Activated CD4-positive, alpha-beta memory T cell treated with anti-CD3 and anti-CD28 coated beads for 36 hours (primary cell): ENCODE results near the gene GP1BB. TPM values are rescaled to one million over a fixed set of nuclear protein-coding genes. Genes with fewer than 3 reads are reported as not detected.

ENCODE experiments used
- CTCF ChIA-PET: fragments of 350-600 bp; sonication (Branson Sonifier 250); formaldehyde crosslinking; loops from one replicate; lab custom pipeline; 2021; ENCODE audit warnings: antibody characterized with exemption, inconsistent platforms; lab: Charles Lee
- POLR2A ChIA-PET: fragments of 350-600 bp; sonication (Branson Sonifier 250); formaldehyde crosslinking; loops from one replicate; lab custom pipeline; 2021; ENCODE audit warnings: antibody characterized with exemption; lab: Charles Lee
- DNase-seq: peaks from one replicate; pipeline ENCODE4 v3.0.0-alpha.2; 2020
- H3K27ac Mint-ChIP-seq: one replicate; pipeline ENCODE4 v1.8.0; 2021; ENCODE audit warnings: mixed read lengths
- H3K27me3 Mint-ChIP-seq: one replicate; pipeline ENCODE4 v1.8.0; 2021; ENCODE audit warnings: mixed read lengths
- H3K36me3 Mint-ChIP-seq: one replicate; pipeline ENCODE4 v1.8.0; 2021; ENCODE audit warnings: mixed read lengths
- H3K4me1 Mint-ChIP-seq: one replicate; pipeline ENCODE4 v1.8.0; 2021; ENCODE audit warnings: low read depth, mixed read lengths
- H3K4me3 Mint-ChIP-seq: one replicate; pipeline ENCODE4 v1.8.0; 2021; ENCODE audit warnings: mild to moderate bottlenecking, mixed read lengths
- H3K9me3 Mint-ChIP-seq: one replicate; pipeline ENCODE4 v1.8.0; 2021; ENCODE audit warnings: mixed read lengths
- intact Hi-C: fragments of 100-400 bp; cut with micrococcal nuclease; formaldehyde crosslinking; loops from one replicate; pipeline ENCODE4 v1.15.1; 2023
- total RNA-seq, 2 experiments: library from RNA; stranded (reverse); gene quantifications; one replicate each; pipeline ENCODE4 v1.2.3, GENCODE V29; 2021

Gene GP1BB
- total RNA-seq, 2 experiments from 2014 or later: not detected

- Mint-ChIP-seq H3K27ac (no peak overlapping the region), H3K36me3 (no peaks in the 10 kb centered on the region), H3K4me1 (peaks cover 4% of the 10 kb centered on the region), H3K4me3 (no peak overlapping the region), H3K9me3 (no peaks in the 10 kb centered on the region), H3K27me3 (peaks cover 4% of the 10 kb centered on the region)
- CTCF ChIA-PET: interaction anchor here (1.3 kb wide), 1 partner anchor 10 kb away, joined by 4 read pairs; no protein-coding TSS in a partner anchor
- no peak for DNase-seq
- intact Hi-C loops: loop anchor here (2.0 kb wide), 1 partner anchor 37 kb away; no protein-coding TSS in a partner anchor
- POLR2A ChIA-PET: interaction anchor here (0.6 kb wide), 1 partner anchor 29 kb away, joined by 3 read pairs; no protein-coding TSS in a partner anchor
Observed at GRCh38 chr22:19681863-19682245, 41.5 kb upstream of the GP1BB start.

- no peaks in the 10 kb centered on the region for H3K36me3 Mint-ChIP-seq
- CTCF ChIA-PET: interaction anchor here (1.0 kb wide), 1 partner anchor 43 kb away, joined by 5 read pairs; no protein-coding TSS in a partner anchor
- no peak for DNase-seq
- intact Hi-C loops: no loop called here
- POLR2A ChIA-PET: no interaction called here
- H3K9me3 Mint-ChIP-seq: no peaks in the 10 kb centered on the region
- H3K27ac Mint-ChIP-seq: no peak overlapping the region
- H3K4me3 Mint-ChIP-seq: no peak overlapping the region
- no peaks in the 10 kb centered on the region for H3K4me1 Mint-ChIP-seq
- peaks cover 4% of the 10 kb centered on the region for H3K27me3 Mint-ChIP-seq
Observed at GRCh38 chr22:19686946-19687345, 36.4 kb upstream of the GP1BB start.

- intact Hi-C loops: no loop called here
- CTCF ChIA-PET: interaction anchor here (1.0 to 3.3 kb wide), 2 partner anchors 8 to 42 kb away, joined by 5 to 16 read pairs; no protein-coding TSS in a partner anchor
- peaks cover 4% of the 10 kb centered on the region for H3K27me3 Mint-ChIP-seq
Observed at GRCh38 chr22:19687561-19688300, 35.6 kb upstream of the GP1BB start.

GRCh38 chr22:19688301-19689290 lies 34.7 kb upstream of the GP1BB start:
- ChIA-PET POLR2A (no interaction called here), CTCF (interaction anchor here (3.3 kb wide), 1 partner anchor 9 kb away, joined by 16 read pairs; no protein-coding TSS in a partner anchor)
- Mint-ChIP-seq H3K4me1 (no peaks in the 10 kb centered on the region), H3K36me3 (no peaks in the 10 kb centered on the region), H3K9me3 (no peaks in the 10 kb centered on the region), H3K27me3 (peaks cover 6% of the 10 kb centered on the region), H3K27ac (no peak overlapping the region), H3K4me3 (no peak overlapping the region)
- intact Hi-C loops: no loop called here
- DNase-seq: no peak

More at GRCh38 chr22:19687561-19688300, 35.6 kb upstream of the GP1BB start:
- H3K9me3 Mint-ChIP-seq: no peaks in the 10 kb centered on the region
- H3K4me1 Mint-ChIP-seq: no peaks in the 10 kb centered on the region
- POLR2A ChIA-PET: no interaction called here
- no peak overlapping the region for H3K4me3 Mint-ChIP-seq
- no peak overlapping the region for H3K27ac Mint-ChIP-seq
- no peaks in the 10 kb centered on the region for H3K36me3 Mint-ChIP-seq
- DNase-seq: no peak

- Mint-ChIP-seq H3K27ac (no peak overlapping the region), H3K27me3 (peaks cover 6% of the 10 kb centered on the region), H3K36me3 (no peaks in the 10 kb centered on the region), H3K4me3 (no peak overlapping the region), H3K4me1 (no peaks in the 10 kb centered on the region), H3K9me3 (no peaks in the 10 kb centered on the region)
- intact Hi-C loops: no loop called here
- ChIA-PET POLR2A (no interaction called here), CTCF (interaction anchor here (3.3 kb wide), 1 partner anchor 10 kb away, joined by 16 read pairs; no protein-coding TSS in a partner anchor)
- DNase-seq: no peak
Observed at GRCh38 chr22:19689408-19689807, 33.9 kb upstream of the GP1BB start.

GRCh38 chr22:19691007-19691720 lies 32.2 kb upstream of the GP1BB start:
- CTCF ChIA-PET: interaction anchor here (1.1 kb wide), 2 partner anchors 10 to 11 kb away, joined by 3 to 4 read pairs; no protein-coding TSS in a partner anchor

GRCh38 chr22:19691721-19692341 lies 31.5 kb upstream of the GP1BB start:
- no peaks in the 10 kb centered on the region for H3K4me1 Mint-ChIP-seq
- no peak for DNase-seq
- no peaks in the 10 kb centered on the region for H3K36me3 Mint-ChIP-seq
- H3K27ac Mint-ChIP-seq: no peak overlapping the region
- intact Hi-C loops: no loop called here
- H3K4me3 Mint-ChIP-seq: no peak overlapping the region
- no peaks in the 10 kb centered on the region for H3K9me3 Mint-ChIP-seq
- CTCF ChIA-PET: interaction anchor here (1.1 kb wide), 2 partner anchors 11 to 12 kb away, joined by 3 to 4 read pairs; no protein-coding TSS in a partner anchor
- peaks cover 10% of the 10 kb centered on the region for H3K27me3 Mint-ChIP-seq
- POLR2A ChIA-PET: no interaction called here

More at GRCh38 chr22:19691007-19691720, 32.2 kb upstream of the GP1BB start:
- H3K27ac Mint-ChIP-seq: no peak overlapping the region
- H3K36me3 Mint-ChIP-seq: no peaks in the 10 kb centered on the region
- H3K9me3 Mint-ChIP-seq: no peaks in the 10 kb centered on the region
- no peak overlapping the region for H3K4me3 Mint-ChIP-seq
- H3K4me1 Mint-ChIP-seq: no peaks in the 10 kb centered on the region
- DNase-seq: no peak
- peaks cover 6% of the 10 kb centered on the region for H3K27me3 Mint-ChIP-seq
- intact Hi-C loops: no loop called here
- POLR2A ChIA-PET: no interaction called here

- Mint-ChIP-seq H3K4me3 (no peak overlapping the region), H3K27me3 (peaks cover 12% of the 10 kb centered on the region), H3K4me1 (no peaks in the 10 kb centered on the region), H3K27ac (no peak overlapping the region), H3K36me3 (no peaks in the 10 kb centered on the region), H3K9me3 (no peaks in the 10 kb centered on the region)
- intact Hi-C loops: no loop called here
- DNase-seq: no peak
- POLR2A ChIA-PET: no interaction called here
- CTCF ChIA-PET: no interaction called here
Observed at GRCh38 chr22:19693581-19693980, 29.8 kb upstream of the GP1BB start.

- H3K27me3 Mint-ChIP-seq: peaks cover 12% of the 10 kb centered on the region
- intact Hi-C loops: no loop called here
- ChIA-PET CTCF (no interaction called here), POLR2A (no interaction called here)
- H3K9me3 Mint-ChIP-seq: no peaks in the 10 kb centered on the region
- H3K4me3 Mint-ChIP-seq: no peak overlapping the region
- no peak overlapping the region for H3K27ac Mint-ChIP-seq
- no peaks in the 10 kb centered on the region for H3K36me3 Mint-ChIP-seq
- DNase-seq: no peak
- no peaks in the 10 kb centered on the region for H3K4me1 Mint-ChIP-seq
Observed at GRCh38 chr22:19693981-19694670, 29.2 kb upstream of the GP1BB start.

- POLR2A ChIA-PET: no interaction called here
- no peaks in the 10 kb centered on the region for H3K4me1 Mint-ChIP-seq
- H3K4me3 Mint-ChIP-seq: no peak overlapping the region
- H3K36me3 Mint-ChIP-seq: no peaks in the 10 kb centered on the region
- peaks cover 12% of the 10 kb centered on the region for H3K27me3 Mint-ChIP-seq
- H3K9me3 Mint-ChIP-seq: no peaks in the 10 kb centered on the region
- intact Hi-C loops: no loop called here
- CTCF ChIA-PET: no interaction called here
- H3K27ac Mint-ChIP-seq: no peak overlapping the region
- no peak for DNase-seq
Observed at GRCh38 chr22:19694696-19695095, 28.6 kb upstream of the GP1BB start.
